ENCODE results near the gene UGGT1. TPM values are rescaled to one million over a fixed set of nuclear protein-coding genes. Genes with fewer than 3 reads are reported as not detected.

Gene UGGT1
- total and polyA plus RNA-seq, 2 donors (not counting 3 experiments of a cell fraction or from before 2014, with no cell fraction given), result 27.6 to 83.2 TPM

- Histone ChIP-seq H3K36me3 (ENCODE audit: control insufficient read depth in 2 of 2, extremely low read depth in 1 of 2, insufficient read depth in 2 of 2, low read length in 2 of 2) (peaks cover 18% of the 10 kb centered on the region in 2 experiments), H3K4me3 (replicated peaks in 1 of 3; ENCODE audit: insufficient read depth in 1 of 3, low read depth in 1 of 3, low read length in 3 of 3) (no peak overlapping the region), H3K27me3 (ENCODE audit: control insufficient read depth in 2 of 2, insufficient read depth in 2 of 2, low read length in 2 of 2) (no peaks in the 10 kb centered on the region), H3K79me2 (ENCODE audit: control insufficient read depth, insufficient read depth, low read length) (no peaks in the 10 kb centered on the region), H3K9ac (replicated peaks; ENCODE audit: extremely low read depth, insufficient read depth, low read length) (no peak overlapping the region), H3K4me2 (ENCODE audit: insufficient read depth, low read length) (no peak overlapping the region), H3K27ac (ENCODE audit: insufficient read depth, low read depth, low read length) (no peak overlapping the region), H3K4me1 (ENCODE audit: control insufficient read depth, extremely low read depth, insufficient read depth, low read length) (no peaks in the 10 kb centered on the region), H2AFZ (ENCODE audit: low read depth, low read length) (no peak overlapping the region), H4K20me1 (replicated peaks; ENCODE audit: control insufficient read depth, extremely low read depth, insufficient read depth, low read length) (no peaks in the 10 kb centered on the region), H3K9me1 (replicated peaks; ENCODE audit: control insufficient read depth, extremely low read depth, insufficient read depth, low read length) (no peaks in the 10 kb centered on the region), H3K9me3 (replicated peaks; ENCODE audit: control insufficient read depth, insufficient read depth, low read length) (no peaks in the 10 kb centered on the region)
- no TSS peak for BruUV-seq (replicated peaks)
- FAIRE-seq (no peak), DNase-seq (ENCODE audit: low read depth, low spot score) (no peak)
- intact Hi-C loops (cut with micrococcal nuclease), result no loop called here
- dilution Hi-C loops (cut with MboI; ENCODE audit: extremely low pct_ligation_motif_present, low sequenced_read_pairs), result no loop called here
- CTCF ChIA-PET, result no interaction called here
- POLR2A ChIA-PET, result no interaction called here
- no peak for TF ChIP-seq POLR2AphosphoS5 (IDR thresholded peaks at IDR 0.05; ENCODE audit: insufficient read depth, low read depth, low read length)
- no peak for TF ChIP-seq POLR2A (IDR thresholded peaks at IDR 0.05; ENCODE audit: low read depth, low read length)
- no peak for TF ChIP-seq FOS (IDR thresholded peaks at IDR 0.05; ENCODE audit: borderline replicate concordance, insufficient read depth, low read length)
- TF ChIP-seq JUN (IDR thresholded peaks at IDR 0.05; ENCODE audit: borderline replicate concordance, insufficient read depth, insufficient read length, low read depth), result no peak
- no peak for TF ChIP-seq MYC (IDR thresholded peaks at IDR 0.05; ENCODE audit: low read depth, low read length)
- no peak for TF ChIP-seq MAX (IDR thresholded peaks at IDR 0.05; ENCODE audit: insufficient read depth, insufficient read length)
Observed at GRCh38 chr2:128139624-128140023, 48.6 kb downstream of the UGGT1 start.

GRCh38 chr2:128145651-128146050 is 54.7 kb downstream of the UGGT1 start:
- Histone ChIP-seq H3K9me1 (replicated peaks; ENCODE audit: control insufficient read depth, extremely low read depth, insufficient read depth, low read length) (no peaks in the 10 kb centered on the region), H3K4me3 (replicated peaks in 1 of 3; ENCODE audit: insufficient read depth in 1 of 3, low read depth in 1 of 3, low read length in 3 of 3) (no peak overlapping the region), H4K20me1 (replicated peaks; ENCODE audit: control insufficient read depth, extremely low read depth, insufficient read depth, low read length) (no peaks in the 10 kb centered on the region), H3K79me2 (ENCODE audit: control insufficient read depth, insufficient read depth, low read length) (no peaks in the 10 kb centered on the region), H2AFZ (ENCODE audit: low read depth, low read length) (no peak overlapping the region), H3K27me3 (ENCODE audit: control insufficient read depth in 2 of 2, insufficient read depth in 2 of 2, low read length in 2 of 2) (no peaks in the 10 kb centered on the region), H3K27ac (ENCODE audit: insufficient read depth, low read depth, low read length) (no peak overlapping the region), H3K9me3 (replicated peaks; ENCODE audit: control insufficient read depth, insufficient read depth, low read length) (no peaks in the 10 kb centered on the region), H3K9ac (replicated peaks; ENCODE audit: extremely low read depth, insufficient read depth, low read length) (no peak overlapping the region), H3K4me2 (ENCODE audit: insufficient read depth, low read length) (no peak overlapping the region), H3K4me1 (ENCODE audit: control insufficient read depth, extremely low read depth, insufficient read depth, low read length) (no peaks in the 10 kb centered on the region), H3K36me3 (ENCODE audit: control insufficient read depth in 2 of 2, extremely low read depth in 1 of 2, insufficient read depth in 2 of 2, low read length in 2 of 2) (peaks cover 9% of the 10 kb centered on the region in 2 experiments)
- TF ChIP-seq MAX (IDR thresholded peaks at IDR 0.05; ENCODE audit: insufficient read depth, insufficient read length) (no peak), JUN (IDR thresholded peaks at IDR 0.05; ENCODE audit: borderline replicate concordance, insufficient read depth, insufficient read length, low read depth) (no peak), POLR2A (IDR thresholded peaks at IDR 0.05; ENCODE audit: low read depth, low read length) (no peak), EZH2 (IDR thresholded peaks at IDR 0.05; ENCODE audit: borderline replicate concordance, low read depth, low read length, severe bottlenecking) (no peak), POLR2AphosphoS5 (IDR thresholded peaks at IDR 0.05; ENCODE audit: insufficient read depth, low read depth, low read length) (no peak)
- FAIRE-seq, result no peak
- dilution Hi-C loops (cut with MboI; ENCODE audit: extremely low pct_ligation_motif_present, low sequenced_read_pairs), result no loop called here
- ChIA-PET POLR2A (no interaction called here), CTCF (no interaction called here)
- peak; percentile 51 for DNase-seq (ENCODE audit: low read depth, low spot score)
- intact Hi-C loops (cut with micrococcal nuclease), result no loop called here
- BruUV-seq (replicated peaks), result no TSS peak

Data from endothelial cell of umbilical vein (primary cell).